Umbilical cord (tissue), 2 donors: Measurements from ENCODE around the gene ZNF12. TPM values are rescaled to one million over a fixed set of nuclear protein-coding genes. Genes with fewer than 3 reads are reported as not detected.
"Not testable (repeated sequence)": the region's sequence is repeated elsewhere in the genome, so short reads cannot be mapped to it uniquely, and the experiment has no call there.

Source experiments
- DNase-seq: peaks from one replicate; pipeline ENCODE4 v3.0.0-alpha.2; 2015; ENCODE audit warnings: low spot score
- total RNA-seq: library from RNA; depleted of rRNA; stranded (reverse); fragments of >200 nt; gene quantifications from one replicate; pipeline ENCODE4 v1.2.3, GENCODE V29; 2014; ENCODE audit warnings: low replicate concordance; ENCODE audit not compliant: insufficient read depth

ZNF12 gene
- total RNA-seq, 1 donor from 2014 or later, result 35.2 TPM

GRCh38 chr7:6691609-6692106, 15.1 kb downstream of the ZNF12 start:
- no peak for DNase-seq

- no peak for DNase-seq
Measured at GRCh38 chr7:6691103-6691502, 15.6 kb downstream of the ZNF12 start.

GRCh38 chr7:6680146-6680545, 26.6 kb downstream of the ZNF12 start:
- no peak for DNase-seq

GRCh38 chr7:6675807-6676405, 30.8 kb downstream of the ZNF12 start:
- no peak for DNase-seq

- not testable (repeated sequence) for DNase-seq
Measured at GRCh38 chr7:6670851-6671250, 35.9 kb downstream of the ZNF12 start.

GRCh38 chr7:6658618-6659345, 48.0 kb downstream of the ZNF12 start:
- DNase-seq, result no peak

- no peak for DNase-seq
Measured at GRCh38 chr7:6656413-6656812, 50.3 kb downstream of the ZNF12 start.

GRCh38 chr7:6655636-6656385, 50.9 kb downstream of the ZNF12 start:
- no peak for DNase-seq

- DNase-seq, result no peak
Measured at GRCh38 chr7:6654842-6655610, 51.7 kb downstream of the ZNF12 start.

- DNase-seq, result no peak
Measured at GRCh38 chr7:6654113-6654841, 52.5 kb downstream of the ZNF12 start.

GRCh38 chr7:6653071-6654003, 53.4 kb downstream of the ZNF12 start:
- DNase-seq, result no peak

- no peak for DNase-seq
Measured at GRCh38 chr7:6652446-6653011, 54.2 kb downstream of the ZNF12 start.

GRCh38 chr7:6651851-6652445, 54.8 kb downstream of the ZNF12 start:
- no peak for DNase-seq

- no peak for DNase-seq
Measured at GRCh38 chr7:6650521-6651011, 56.2 kb downstream of the ZNF12 start.

- no peak for DNase-seq
Measured at GRCh38 chr7:6650086-6650485, 56.7 kb downstream of the ZNF12 start.

- no peak for DNase-seq
Measured at GRCh38 chr7:6649241-6649961, 57.3 kb downstream of the ZNF12 start.

GRCh38 chr7:6648815-6649104, 58.0 kb downstream of the ZNF12 start:
- DNase-seq, result no peak

- DNase-seq, result no peak
Measured at GRCh38 chr7:6648066-6648814, 58.5 kb downstream of the ZNF12 start.
